GM12878 (cell line): Measurements from ENCODE around the gene MSS51. TPM values are rescaled to one million over a fixed set of nuclear protein-coding genes. Genes with fewer than 3 reads are reported as not detected.

Source experiments
- CHD4 ChIP-seq: fragments of 200-600 bp; sonication (generic); IDR thresholded peaks from 2 replicates; pipeline ENCODE4 v1.6.1; 2016; ENCODE audit warnings: mild to moderate bottlenecking
- ESRRA ChIP-seq: IDR thresholded peaks from 2 replicates; pipeline ENCODE4 v1.6.1; 2012; ENCODE audit warnings: mild to moderate bottlenecking, low read length, improper control_type of control experiment
- JUNB ChIP-seq: IDR thresholded peaks from 2 replicates; pipeline ENCODE4 v1.6.1; 2016; ENCODE audit warnings: antibody characterized with exemption, mild to moderate bottlenecking
- MYB ChIP-seq: fragments of 150-350 bp; IDR thresholded peaks from 2 replicates; pipeline ENCODE4 v1.6.1; 2014; ENCODE audit warnings: mild to moderate bottlenecking, low read depth, low read length, borderline replicate concordance
- STAT3 ChIP-seq: IDR thresholded peaks from 2 replicates; pipeline ENCODE4 v1.6.1; 2011; ENCODE audit warnings: low read depth, low read length, improper control_type of control experiment
- polyA plus RNA-seq, 11 experiments: library from polyadenylated mRNA; depleted of rRNA in 4 of 11; unstranded in 6 of 11; stranded (reverse) in 5 of 11; fragments of >200 nt; fragmentation: Nextera tagmentation in 4 of 11; fragmentation: Illumina TruSeq in 1 of 11; extraction: Ambion mirVana in 4 of 11; extraction: Trizol in 1 of 11; gene quantifications; 1 replicate in 1 of 11; 2 replicates in 10 of 11; pipeline versions ENCODE4 v1.2.1 to v1.2.3, GENCODE V29; 2011 to 2016; ENCODE audit warnings: inconsistent platforms in 2 of 11, missing spikeins in 2 of 11, low read depth in 1 of 11
- total RNA-seq, 4 experiments: library from RNA; depleted of rRNA in 3 of 4; stranded (reverse); fragments of >200 nt in 3 of 4; fragmentation: Illumina TruSeq in 1 of 4; extraction: Trizol in 1 of 4; gene quantifications; 2 replicates each; pipeline versions ENCODE4 v1.2.1 to v1.2.3, GENCODE V29; 2013 to 2021

MSS51 gene
- total and polyA plus RNA-seq, 10 of the 15 experiments (the other 5 are each of a cell fraction or from before 2014, with no cell fraction given), result 0.06 to 2.1 (median 1.5) TPM

GRCh38 chr10:73376679-73377078 lies 56.7 kb downstream of the MSS51 start (continued):
- no peak for TF ChIP-seq CHD4
- TF ChIP-seq MYB, result no peak
- TF ChIP-seq ESRRA, result no peak
- TF ChIP-seq JUNB, result no peak
- TF ChIP-seq STAT3, result no peak

Other genes starting within 250 kb of the MSS51 start
Only the 7 nearest of the 8 such genes appear.
- 50.2 and 51.5 TPM in 2 replicates for gene DNAJC9, start 186.3 kb downstream of the MSS51 start, total RNA-seq (2014; rRNA removed)
- gene DNAJC9, start 186.3 kb downstream of the MSS51 start, total RNA-seq (2014; rRNA removed; fragmentation: Illumina TruSeq; extraction: Trizol), result 46.3 and 51.2 TPM in 2 replicates
- gene DNAJC9, start 186.3 kb downstream of the MSS51 start, total RNA-seq (2021), result 38.4 and 41.6 TPM in 2 replicates
- 33.6 and 40.6 TPM in 2 replicates for gene DNAJC9, start 186.3 kb downstream of the MSS51 start, polyA plus RNA-seq (2011; rRNA removed)
- 42.0 and 43.6 TPM in 2 replicates for gene DNAJC9, start 186.3 kb downstream of the MSS51 start, polyA plus RNA-seq (2014; fragmentation: Illumina TruSeq; extraction: Trizol)
- 10 to 100 TPM; 15.0 to 16.0 TPM for gene DNAJC9, start 186.3 kb downstream of the MSS51 start, polyA plus RNA-seq (2014; fragmentation: Nextera tagmentation; extraction: Ambion mirVana)
- 35.7 and 38.2 TPM in 2 replicates for gene DNAJC9, start 186.3 kb downstream of the MSS51 start, polyA plus RNA-seq (2014; rRNA removed)
- 10 to 100 TPM; 71.9 to 72.9 TPM for gene DNAJC9, start 186.3 kb downstream of the MSS51 start, polyA plus RNA-seq (2016; fragmentation: Nextera tagmentation; extraction: Ambion mirVana)
- gene MRPS16, start 180.9 kb downstream of the MSS51 start, total RNA-seq (2014; rRNA removed), result 107 and 111 TPM in 2 replicates
- 87.6 and 93.9 TPM in 2 replicates for gene MRPS16, start 180.9 kb downstream of the MSS51 start, total RNA-seq (2014; rRNA removed; fragmentation: Illumina TruSeq; extraction: Trizol)
- gene MRPS16, start 180.9 kb downstream of the MSS51 start, total RNA-seq (2021), result 160 and 170 TPM in 2 replicates
- 86.2 and 86.9 TPM in 2 replicates for gene MRPS16, start 180.9 kb downstream of the MSS51 start, polyA plus RNA-seq (2011; rRNA removed)
- gene MRPS16, start 180.9 kb downstream of the MSS51 start, polyA plus RNA-seq (2014; fragmentation: Illumina TruSeq; extraction: Trizol), result 69.4 and 75.3 TPM in 2 replicates
- gene MRPS16, start 180.9 kb downstream of the MSS51 start, polyA plus RNA-seq (2014; fragmentation: Nextera tagmentation; extraction: Ambion mirVana), result 10 to 100 TPM; 43.4 to 98.5 TPM
- gene MRPS16, start 180.9 kb downstream of the MSS51 start, polyA plus RNA-seq (2014; rRNA removed), result 122 and 133 TPM in 2 replicates
- 100 to 1,000 TPM; 269 to 285 TPM for gene MRPS16, start 180.9 kb downstream of the MSS51 start, polyA plus RNA-seq (2016; fragmentation: Nextera tagmentation; extraction: Ambion mirVana)
- 0.34 and 0.38 TPM in 2 replicates for gene CFAP70, start 74.7 kb downstream of the MSS51 start, total RNA-seq (2014; rRNA removed)
- 0.36 and 0.46 TPM in 2 replicates for gene CFAP70, start 74.7 kb downstream of the MSS51 start, total RNA-seq (2014; rRNA removed; fragmentation: Illumina TruSeq; extraction: Trizol)
- gene CFAP70, start 74.7 kb downstream of the MSS51 start, total RNA-seq (2021), result 0.51 and 0.58 TPM in 2 replicates
- gene CFAP70, start 74.7 kb downstream of the MSS51 start, polyA plus RNA-seq (2011; rRNA removed), result 0.72 TPM in 2 replicates
- gene CFAP70, start 74.7 kb downstream of the MSS51 start, polyA plus RNA-seq (2014; fragmentation: Illumina TruSeq; extraction: Trizol), result 0.44 and 0.57 TPM in 2 replicates
- under 1 TPM; 0.21 to 0.46 TPM for gene CFAP70, start 74.7 kb downstream of the MSS51 start, polyA plus RNA-seq (2014; fragmentation: Nextera tagmentation; extraction: Ambion mirVana)
- gene CFAP70, start 74.7 kb downstream of the MSS51 start, polyA plus RNA-seq (2014; rRNA removed), result 0.58 and 1.1 TPM in 2 replicates
- gene CFAP70, start 74.7 kb downstream of the MSS51 start, polyA plus RNA-seq (2016; fragmentation: Nextera tagmentation; extraction: Ambion mirVana), result under 1 TPM; 0.32 to 0.37 TPM
- 93.8 and 100 TPM in 2 replicates for gene ANXA7, start 19.5 kb downstream of the MSS51 start, total RNA-seq (2014; rRNA removed)
- gene ANXA7, start 19.5 kb downstream of the MSS51 start, total RNA-seq (2014; rRNA removed; fragmentation: Illumina TruSeq; extraction: Trizol), result 101 TPM in 2 replicates
- gene ANXA7, start 19.5 kb downstream of the MSS51 start, total RNA-seq (2021), result 125 and 128 TPM in 2 replicates
- 98.7 and 112 TPM in 2 replicates for gene ANXA7, start 19.5 kb downstream of the MSS51 start, polyA plus RNA-seq (2011; rRNA removed)
- 123 and 131 TPM in 2 replicates for gene ANXA7, start 19.5 kb downstream of the MSS51 start, polyA plus RNA-seq (2014; fragmentation: Illumina TruSeq; extraction: Trizol)
- gene ANXA7, start 19.5 kb downstream of the MSS51 start, polyA plus RNA-seq (2014; fragmentation: Nextera tagmentation; extraction: Ambion mirVana), result 10 to 100 TPM; 70.6 to 75.8 TPM
- 95.7 and 113 TPM in 2 replicates for gene ANXA7, start 19.5 kb downstream of the MSS51 start, polyA plus RNA-seq (2014; rRNA removed)
- 100 to 1,000 TPM; 177 to 184 TPM for gene ANXA7, start 19.5 kb downstream of the MSS51 start, polyA plus RNA-seq (2016; fragmentation: Nextera tagmentation; extraction: Ambion mirVana)
- 18.9 and 21.5 TPM in 2 replicates for gene PPP3CB, start 62.5 kb upstream of the MSS51 start, total RNA-seq (2014; rRNA removed)
- gene PPP3CB, start 62.5 kb upstream of the MSS51 start, total RNA-seq (2014; rRNA removed; fragmentation: Illumina TruSeq; extraction: Trizol), result 26.3 and 28.2 TPM in 2 replicates
- gene PPP3CB, start 62.5 kb upstream of the MSS51 start, total RNA-seq (2021), result 42.0 and 43.0 TPM in 2 replicates
- gene PPP3CB, start 62.5 kb upstream of the MSS51 start, polyA plus RNA-seq (2011; rRNA removed), result 17.8 and 24.6 TPM in 2 replicates
- 46.4 and 60.6 TPM in 2 replicates for gene PPP3CB, start 62.5 kb upstream of the MSS51 start, polyA plus RNA-seq (2014; fragmentation: Illumina TruSeq; extraction: Trizol)
- 10 to 100 TPM; 13.9 to 19.7 TPM for gene PPP3CB, start 62.5 kb upstream of the MSS51 start, polyA plus RNA-seq (2014; fragmentation: Nextera tagmentation; extraction: Ambion mirVana)
- 20.8 and 24.9 TPM in 2 replicates for gene PPP3CB, start 62.5 kb upstream of the MSS51 start, polyA plus RNA-seq (2014; rRNA removed)
- gene PPP3CB, start 62.5 kb upstream of the MSS51 start, polyA plus RNA-seq (2016; fragmentation: Nextera tagmentation; extraction: Ambion mirVana), result 10 to 100 TPM; 11.4 to 15.4 TPM
- 4.1 and 5.7 TPM in 2 replicates for gene USP54, start 157.8 kb upstream of the MSS51 start, total RNA-seq (2014; rRNA removed)
- gene USP54, start 157.8 kb upstream of the MSS51 start, total RNA-seq (2014; rRNA removed; fragmentation: Illumina TruSeq; extraction: Trizol), result 4.9 and 5.4 TPM in 2 replicates
- 7.0 and 9.5 TPM in 2 replicates for gene USP54, start 157.8 kb upstream of the MSS51 start, total RNA-seq (2021)
- 10.3 and 10.5 TPM in 2 replicates for gene USP54, start 157.8 kb upstream of the MSS51 start, polyA plus RNA-seq (2011; rRNA removed)
- gene USP54, start 157.8 kb upstream of the MSS51 start, polyA plus RNA-seq (2014; fragmentation: Illumina TruSeq; extraction: Trizol), result 5.6 and 8.8 TPM in 2 replicates
- 1 to 10 TPM in 1 of 2 experiments, under 1 TPM in 1; 0.93 to 1.7 TPM for gene USP54, start 157.8 kb upstream of the MSS51 start, polyA plus RNA-seq (2014; fragmentation: Nextera tagmentation; extraction: Ambion mirVana)
- gene USP54, start 157.8 kb upstream of the MSS51 start, polyA plus RNA-seq (2014; rRNA removed), result 3.9 and 4.7 TPM in 2 replicates
- 1 to 10 TPM; 3.9 to 6.3 TPM for gene USP54, start 157.8 kb upstream of the MSS51 start, polyA plus RNA-seq (2016; fragmentation: Nextera tagmentation; extraction: Ambion mirVana)
- 0.54 and 0.56 TPM in 2 replicates for gene MYOZ1, start 207.9 kb upstream of the MSS51 start, total RNA-seq (2014; rRNA removed)
- gene MYOZ1, start 207.9 kb upstream of the MSS51 start, total RNA-seq (2014; rRNA removed; fragmentation: Illumina TruSeq; extraction: Trizol), result 0.58 and 0.78 TPM in 2 replicates
- 0.66 and 0.67 TPM in 2 replicates for gene MYOZ1, start 207.9 kb upstream of the MSS51 start, total RNA-seq (2021)
- 0.05 and 0.07 TPM in 2 replicates for gene MYOZ1, start 207.9 kb upstream of the MSS51 start, polyA plus RNA-seq (2011; rRNA removed)
- 0.46 and 0.78 TPM in 2 replicates for gene MYOZ1, start 207.9 kb upstream of the MSS51 start, polyA plus RNA-seq (2014; fragmentation: Illumina TruSeq; extraction: Trizol)
- under 1 TPM; 0.11 to 0.35 TPM for gene MYOZ1, start 207.9 kb upstream of the MSS51 start, polyA plus RNA-seq (2014; fragmentation: Nextera tagmentation; extraction: Ambion mirVana)
- gene MYOZ1, start 207.9 kb upstream of the MSS51 start, polyA plus RNA-seq (2014; rRNA removed), result 0.95 and 1.5 TPM in 2 replicates
- gene MYOZ1, start 207.9 kb upstream of the MSS51 start, polyA plus RNA-seq (2016; fragmentation: Nextera tagmentation; extraction: Ambion mirVana), result 1 to 10 TPM; 1.3 to 2.0 TPM